DND-41 (cell line): ENCODE data around the gene PTPRN2.

Source experiments
- ATAC-seq: fragments of 200-7000 bp; cut with Tn5 transposase; 3 replicates; pipeline ENCODE4 v1.9.1; 2021; ENCODE audit warnings: low read depth; ENCODE audit not compliant: insufficient read depth
- DNase-seq: peaks from one replicate; pipeline ENCODE4 v3.0.0-alpha.2; 2020
- H2AFZ ChIP-seq: 2 replicates; pipeline ENCODE4 v1.6.0; 2012; ENCODE audit warnings: low read depth, low read length
- H3K27ac ChIP-seq: 2 replicates; pipeline ENCODE4 v1.5.1; 2012; ENCODE audit warnings: low read length, inconsistent platforms
- H3K27me3 ChIP-seq: fragments of 200-600 bp; sonication (generic); 2 replicates; pipeline ENCODE4 v1.6.0; 2012; ENCODE audit warnings: low read length, mild to moderate bottlenecking, inconsistent platforms; ENCODE audit not compliant: insufficient read depth, poor library complexity
- H3K36me3 ChIP-seq: 2 replicates; pipeline ENCODE4 v1.5.1; 2012; ENCODE audit warnings: low read length, inconsistent platforms; ENCODE audit not compliant: insufficient read depth
- H3K4me1 ChIP-seq: 2 replicates; pipeline ENCODE4 v1.5.1; 2012; ENCODE audit warnings: mild to moderate bottlenecking, low read length; ENCODE audit not compliant: insufficient read depth
- H3K4me2 ChIP-seq: 2 replicates; pipeline ENCODE4 v1.6.0; 2012; ENCODE audit warnings: mild to moderate bottlenecking, moderate library complexity, low read length, inconsistent platforms; ENCODE audit not compliant: insufficient read depth
- H3K4me3 ChIP-seq, 2 experiments: fragments of 200-600 bp in 1 of 2; shearing (Covaris generic) in 1 of 2; 2 replicates each; pipeline ENCODE4 v1.5.1; 2012 to 2016; ENCODE audit warnings: inconsistent platforms in 2 of 2, low read length in 2 of 2, mild to moderate bottlenecking in 2 of 2, low read depth in 1 of 2, moderate library complexity in 1 of 2
- H3K79me2 ChIP-seq: 2 replicates; pipeline ENCODE4 v1.6.0; 2012; ENCODE audit warnings: low read length, inconsistent platforms; ENCODE audit not compliant: insufficient read depth
- H3K9ac ChIP-seq: 2 replicates; pipeline ENCODE4 v1.6.0; 2012; ENCODE audit warnings: low read depth, mild to moderate bottlenecking, inconsistent platforms, low read length, moderate library complexity
- H3K9me3 ChIP-seq: 2 replicates; pipeline ENCODE4 v1.5.1; 2012; ENCODE audit warnings: low read length, moderate library complexity, mild to moderate bottlenecking, inconsistent platforms; ENCODE audit not compliant: insufficient read depth, severe bottlenecking
- H4K20me1 ChIP-seq: 2 replicates; pipeline ENCODE4 v1.6.0; 2012; ENCODE audit warnings: low read length; ENCODE audit not compliant: insufficient read depth
- CTCF ChIP-seq: IDR thresholded peaks from 2 replicates; pipeline ENCODE4 v1.5.1; 2012; ENCODE audit warnings: borderline replicate concordance, low read length, moderate library complexity, mild to moderate bottlenecking; ENCODE audit not compliant: poor library complexity, severe bottlenecking; ENCODE audit errors: extremely low read depth
- EZH2 ChIP-seq: IDR thresholded peaks from 3 replicates; pipeline ENCODE4 v1.6.1; 2012; ENCODE audit warnings: borderline replicate concordance, low read depth, mild to moderate bottlenecking, moderate library complexity, low read length, inconsistent platforms; ENCODE audit not compliant: severe bottlenecking

PTPRN2 gene

GRCh38 chr7:158008267-158008666 lies 579.4 kb downstream of the PTPRN2 start:
- peaks cover 6% of the 10 kb centered on the region for H3K27me3 ChIP-seq
- H3K4me2 ChIP-seq: no peak overlapping the region
- H3K27ac ChIP-seq: no peak overlapping the region
- H2AFZ ChIP-seq: no peak overlapping the region
- ATAC-seq: no peak
- H3K9me3 ChIP-seq: no peaks in the 10 kb centered on the region
- H3K79me2 ChIP-seq: no peaks in the 10 kb centered on the region
- TF ChIP-seq CTCF: no peak
- H3K9ac ChIP-seq: no peak overlapping the region
- no peaks in the 10 kb centered on the region for H4K20me1 ChIP-seq
- no peak for DNase-seq
- H3K36me3 ChIP-seq: no peaks in the 10 kb centered on the region
- peaks cover 4% of the 10 kb centered on the region; the same call in 1 of the 2 replicates for H3K4me1 ChIP-seq
- H3K4me3 ChIP-seq: no peak overlapping the region

- Histone ChIP-seq H3K9ac (no peak overlapping the region), H3K4me3 (no peak overlapping the region), H3K4me1 (peaks cover 4% of the 10 kb centered on the region; the same call in 1 of the 2 replicates), H3K27me3 (peaks cover 6% of the 10 kb centered on the region), H3K9me3 (no peaks in the 10 kb centered on the region), H3K27ac (no peak overlapping the region), H3K36me3 (no peaks in the 10 kb centered on the region), H3K79me2 (no peaks in the 10 kb centered on the region), H4K20me1 (no peaks in the 10 kb centered on the region), H3K4me2 (no peak overlapping the region), H2AFZ (no peak overlapping the region)
- no peak for ATAC-seq
- no peak for TF ChIP-seq EZH2
- no peak for TF ChIP-seq CTCF
- no peak for DNase-seq
These were observed 579.8 kb downstream of the PTPRN2 start for GRCh38 chr7:158007697-158008257.

- H3K4me2 ChIP-seq: no peak overlapping the region
- no peak for ATAC-seq
- no peaks in the 10 kb centered on the region for H3K9me3 ChIP-seq
These were observed 580.6 kb downstream of the PTPRN2 start for GRCh38 chr7:158006841-158007696.

More at GRCh38 chr7:158006841-158007696, 580.6 kb downstream of the PTPRN2 start:
- Histone ChIP-seq H3K27me3 (peaks cover 6% of the 10 kb centered on the region), H3K79me2 (no peaks in the 10 kb centered on the region), H3K27ac (no peak overlapping the region), H3K36me3 (no peaks in the 10 kb centered on the region), H3K4me3 (no peak overlapping the region), H2AFZ (no peak overlapping the region), H3K4me1 (peaks cover 4% of the 10 kb centered on the region; the same call in 1 of the 2 replicates), H3K9ac (no peak overlapping the region), H4K20me1 (no peaks in the 10 kb centered on the region)
- TF ChIP-seq CTCF (no peak), EZH2 (no peak)
- DNase-seq: no peak
